GM23338 (cell line): ENCODE measurements around the gene TAF10. TPM values are rescaled to one million over a fixed set of nuclear protein-coding genes. Genes with fewer than 3 reads are reported as not detected.

Experiments
- ATAC-seq: fragments of 200-7000 bp; cut with Tn5 transposase; 3 replicates; pipeline ENCODE4 v1.9.1; 2020
- DNase-seq: peaks from one replicate; pipeline ENCODE4 v3.0.0-alpha.2; 2015; ENCODE audit warnings: low spot score
- H2AFZ ChIP-seq: fragments of 200-600 bp; sonication (generic); 2 replicates; pipeline ENCODE4 v1.8.0; 2016; ENCODE audit warnings: antibody characterized with exemption, mild to moderate bottlenecking, moderate library complexity
- H3F3A ChIP-seq: fragments of 200-600 bp; sonication (generic); replicated peaks from 2 replicates; pipeline ENCODE4 v1.8.0; 2017; ENCODE audit warnings: antibody characterized with exemption, mixed run types, low read depth
- H3K27ac ChIP-seq: fragments of 200-600 bp; sonication (generic); 2 replicates; pipeline ENCODE4 v1.6.1; 2016; ENCODE audit warnings: low read depth
- H3K27me3 ChIP-seq: fragments of 200-600 bp; sonication (generic); 2 replicates; pipeline ENCODE4 v1.8.0; 2016; ENCODE audit warnings: mild to moderate bottlenecking, mixed run types, moderate library complexity; ENCODE audit not compliant: insufficient read depth
- H3K36me3 ChIP-seq: fragments of 200-600 bp; sonication (generic); 2 replicates; pipeline ENCODE4 v1.8.0; 2016; ENCODE audit warnings: mild to moderate bottlenecking; ENCODE audit not compliant: insufficient read depth
- H3K4me1 ChIP-seq: fragments of 200-600 bp; sonication (generic); 2 replicates; pipeline ENCODE4 v1.8.0; 2016; ENCODE audit warnings: mild to moderate bottlenecking, moderate library complexity; ENCODE audit not compliant: insufficient read depth
- H3K4me2 ChIP-seq: fragments of 200-600 bp; sonication (generic); 2 replicates; pipeline ENCODE4 v1.7.1; 2017; ENCODE audit warnings: mixed run types
- H3K4me3 ChIP-seq: fragments of 200-600 bp; sonication (generic); 2 replicates; pipeline ENCODE4 v1.6.1; 2016; ENCODE audit warnings: mixed run types
- H3K79me2 ChIP-seq: fragments of 200-600 bp; sonication (generic); replicated peaks from 2 replicates; pipeline ENCODE4 v1.8.0; 2017; ENCODE audit warnings: mild to moderate bottlenecking; ENCODE audit not compliant: insufficient read depth
- H3K9me2 ChIP-seq: fragments of 200-600 bp; sonication (generic); 2 replicates; pipeline ENCODE4 v1.8.0; 2017; ENCODE audit not compliant: insufficient read depth
- H4K20me1 ChIP-seq: fragments of 200-600 bp; sonication (generic); replicated peaks from 2 replicates; pipeline ENCODE4 v1.8.0; 2017; ENCODE audit warnings: mild to moderate bottlenecking; ENCODE audit not compliant: insufficient read depth
- H3K27ac Mint-ChIP-seq: 2 replicates; pipeline ENCODE4 v1.8.0; 2020; ENCODE audit warnings: inconsistent platforms, mild to moderate bottlenecking, moderate library complexity, mixed read lengths
- H3K27me3 Mint-ChIP-seq: 3 replicates; pipeline ENCODE4 v1.8.0; 2022; ENCODE audit warnings: low read depth, mild to moderate bottlenecking, moderate library complexity, mixed read lengths, inconsistent platforms; ENCODE audit not compliant: insufficient read depth, poor library complexity
- H3K36me3 Mint-ChIP-seq: 3 replicates; pipeline ENCODE4 v1.8.0; 2021; ENCODE audit warnings: low read depth, mild to moderate bottlenecking, inconsistent platforms, moderate library complexity, mixed read lengths
- H3K4me1 Mint-ChIP-seq: 3 replicates; pipeline ENCODE4 v1.8.0; 2020; ENCODE audit warnings: mild to moderate bottlenecking, inconsistent platforms, mixed read lengths
- H3K4me3 Mint-ChIP-seq: 3 replicates; pipeline ENCODE4 v1.8.0; 2021; ENCODE audit warnings: moderate library complexity, mild to moderate bottlenecking, inconsistent platforms, mixed read lengths
- H3K9me3 Mint-ChIP-seq: 3 replicates; pipeline ENCODE4 v1.8.0; 2020; ENCODE audit warnings: moderate library complexity, mild to moderate bottlenecking, inconsistent platforms, mixed read lengths
- CTCF ChIP-seq, 2 experiments: fragments of 200-600 bp in 1 of 2; sonication (generic) in 1 of 2; conservative IDR thresholded peaks; 2 replicates each; pipeline versions ENCODE4 v1.5.1 to v1.6.1; 2016 to 2017; ENCODE audit warnings: antibody characterized with exemption in 2 of 2, low read depth in 2 of 2, mild to moderate bottlenecking in 2 of 2, moderate library complexity in 1 of 2
- ETS1 ChIP-seq: IDR thresholded peaks from 2 replicates; pipeline ENCODE4 v1.6.1; 2016; ENCODE audit warnings: antibody characterized with exemption
- STAT1 ChIP-seq: IDR thresholded peaks from one replicate; pipeline ENCODE4 v1.6.1; 2016; ENCODE audit warnings: antibody characterized with exemption; ENCODE audit not compliant: unreplicated experiment
- ZNF331 ChIP-seq: fragments of 250-450 bp; sonication (Bioruptor Pico); IDR thresholded peaks from 2 replicates; pipeline ENCODE4 v1.5.0; 2020; ENCODE audit warnings: low read depth, mild to moderate bottlenecking, moderate library complexity
- ZNF462 ChIP-seq: fragments of 250-450 bp; sonication (Bioruptor Pico); IDR thresholded peaks from 2 replicates; pipeline ENCODE4 v1.5.0; 2020; ENCODE audit warnings: mild to moderate bottlenecking, moderate library complexity
- polyA plus RNA-seq: library from polyadenylated mRNA; unstranded; fragments of >200 nt; fragmentation: Nextera tagmentation; extraction: Ambion mirVana; gene quantifications from 2 replicates; pipeline ENCODE4 v1.2.1, GENCODE V29; 2016
- total RNA-seq: library from RNA; depleted of rRNA; stranded (reverse); fragments of >200 nt; shearing (Covaris generic); gene quantifications from 2 replicates; pipeline ENCODE4 v1.2.3, GENCODE V29; 2014

The TAF10 gene
- total and polyA plus RNA-seq, 2 experiments from 2014 or later = 108 to 253 TPM

GRCh38 chr11:6632116-6633073, 20.4 kb upstream of the TAF10 start:
- H3K36me3 ChIP-seq = no peaks in the 10 kb centered on the region
- no peaks in the 10 kb centered on the region; the same call in 2 of the 3 replicates for H3K9me3 Mint-ChIP-seq

More at GRCh38 chr11:6632116-6633073, 20.4 kb upstream of the TAF10 start:
- Mint-ChIP-seq H3K36me3 (peaks cover 5% of the 10 kb centered on the region; the same call in 2 of the 3 replicates), H3K4me1 (peaks cover 9% of the 10 kb centered on the region), H3K27ac (no peak overlapping the region), H3K4me3 (no peak overlapping the region), H3K27me3 (peaks cover 30% of the 10 kb centered on the region)
- no peak overlapping the region for H2AFZ ChIP-seq
- no peaks in the 10 kb centered on the region for H4K20me1 ChIP-seq
- no peaks in the 10 kb centered on the region for H3K79me2 ChIP-seq
- H3K4me2 ChIP-seq = no peak overlapping the region
- H3K4me3 ChIP-seq = no peak overlapping the region
- no peak overlapping the region for H3K27ac ChIP-seq
- DNase-seq (no peak), ATAC-seq (no peak)
- H3K27me3 ChIP-seq = peaks cover 40% of the 10 kb centered on the region
- no peaks in the 10 kb centered on the region; the same call in 1 of the 2 replicates for H3F3A ChIP-seq
- no peaks in the 10 kb centered on the region for H3K9me2 ChIP-seq
- H3K4me1 ChIP-seq = no peaks in the 10 kb centered on the region; the same call in 1 of the 2 replicates
- no peak for TF ChIP-seq STAT1
- no peak for TF ChIP-seq ETS1
- no peak for TF ChIP-seq ZNF462 (CRISPR knock-in tag)
- no peak for TF ChIP-seq ZNF331 (CRISPR knock-in tag)
- no peak for TF ChIP-seq CTCF (conservative IDR thresholded peaks at IDR 0.05; ENCODE audit: low read depth in 2 of 2)
